ENCODE data around the gene USP24.

DNA sequence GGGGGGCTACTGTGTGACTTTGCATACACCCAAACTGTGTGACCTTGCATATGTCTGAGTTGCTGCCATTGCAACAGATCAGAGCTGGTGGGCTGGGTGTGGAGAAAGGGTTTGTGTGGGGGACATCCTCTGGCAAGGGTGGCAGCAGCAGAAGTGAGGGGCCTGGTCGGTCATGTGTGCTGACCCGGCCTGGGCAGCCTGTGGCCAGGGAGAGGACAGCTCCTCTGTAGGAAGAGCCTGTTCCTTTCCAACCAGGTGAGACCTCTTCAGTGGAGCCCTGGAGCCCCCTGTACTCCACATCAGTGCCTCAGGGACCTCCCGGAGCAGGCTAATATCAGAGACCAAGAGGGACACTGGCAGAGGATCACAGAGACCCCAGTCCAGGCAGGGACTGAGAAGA is 167.6 kb downstream of the USP24 start:
- TF ChIP-seq, protein P1, sequence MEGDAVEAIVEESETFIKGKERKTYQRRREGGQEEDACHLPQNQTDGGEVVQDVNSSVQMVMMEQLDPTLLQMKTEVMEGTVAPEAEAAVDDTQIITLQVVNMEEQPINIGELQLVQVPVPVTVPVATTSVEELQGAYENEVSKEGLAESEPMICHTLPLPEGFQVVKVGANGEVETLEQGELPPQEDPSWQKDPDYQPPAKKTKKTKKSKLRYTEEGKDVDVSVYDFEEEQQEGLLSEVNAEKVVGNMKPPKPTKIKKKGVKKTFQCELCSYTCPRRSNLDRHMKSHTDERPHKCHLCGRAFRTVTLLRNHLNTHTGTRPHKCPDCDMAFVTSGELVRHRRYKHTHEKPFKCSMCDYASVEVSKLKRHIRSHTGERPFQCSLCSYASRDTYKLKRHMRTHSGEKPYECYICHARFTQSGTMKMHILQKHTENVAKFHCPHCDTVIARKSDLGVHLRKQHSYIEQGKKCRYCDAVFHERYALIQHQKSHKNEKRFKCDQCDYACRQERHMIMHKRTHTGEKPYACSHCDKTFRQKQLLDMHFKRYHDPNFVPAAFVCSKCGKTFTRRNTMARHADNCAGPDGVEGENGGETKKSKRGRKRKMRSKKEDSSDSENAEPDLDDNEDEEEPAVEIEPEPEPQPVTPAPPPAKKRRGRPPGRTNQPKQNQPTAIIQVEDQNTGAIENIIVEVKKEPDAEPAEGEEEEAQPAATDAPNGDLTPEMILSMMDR (IDR thresholded peaks at IDR 0.05), result no peak
- TF ChIP-seq POLR2A (IDR thresholded peaks at IDR 0.05), result no peak

Data from esophagus squamous epithelium (tissue), 4 donors.